Measurements from ENCODE around the gene EFNA5.

Gene EFNA5

GRCh38 chr5:107516452-107517184 is 154.1 kb downstream of the EFNA5 start:
- peak; percentile 48 for DNase-seq (ENCODE audit: extremely low read depth, low read depth)
- TF ChIP-seq CTCF (IDR thresholded peaks at IDR 0.05; ENCODE audit: low read depth, low read length) = no peak

- DNase-seq (ENCODE audit: extremely low read depth, low read depth) = no peak
- TF ChIP-seq CTCF (IDR thresholded peaks at IDR 0.05; ENCODE audit: low read depth, low read length) = no peak
Measured at GRCh38 chr5:107515521-107516080, 155.1 kb downstream of the EFNA5 start.

GRCh38 chr5:107514305-107514704 is 156.4 kb downstream of the EFNA5 start:
- DNase-seq (ENCODE audit: extremely low read depth, low read depth) = no peak
- TF ChIP-seq CTCF (IDR thresholded peaks at IDR 0.05; ENCODE audit: low read depth, low read length) = no peak

GRCh38 chr5:107513337-107514085 is 157.2 kb downstream of the EFNA5 start:
- DNase-seq (ENCODE audit: extremely low read depth, low read depth) = no peak
- no peak for TF ChIP-seq CTCF (IDR thresholded peaks at IDR 0.05; ENCODE audit: low read depth, low read length)

GRCh38 chr5:107512029-107512428 is 158.7 kb downstream of the EFNA5 start:
- no peak for DNase-seq (ENCODE audit: extremely low read depth, low read depth)
- TF ChIP-seq CTCF (IDR thresholded peaks at IDR 0.05; ENCODE audit: low read depth, low read length) = no peak

GRCh38 chr5:107510125-107510524 is 160.6 kb downstream of the EFNA5 start:
- no peak for TF ChIP-seq CTCF (IDR thresholded peaks at IDR 0.05; ENCODE audit: low read depth, low read length)

GRCh38 chr5:107508097-107508496 is 162.6 kb downstream of the EFNA5 start:
- DNase-seq (ENCODE audit: extremely low read depth, low read depth) = no peak
- no peak for TF ChIP-seq CTCF (IDR thresholded peaks at IDR 0.05; ENCODE audit: low read depth, low read length)

More at GRCh38 chr5:107510125-107510524, 160.6 kb downstream of the EFNA5 start:
- DNase-seq (ENCODE audit: extremely low read depth, low read depth) = no peak

Data from AG09319 (cell line).